Liver (tissue), 9 donors: ENCODE data around the gene CHKB. TPM values are rescaled to one million over a fixed set of nuclear protein-coding genes. Genes with fewer than 3 reads are reported as not detected.

Experiments used
- DNase-seq: peaks from one replicate; pipeline ENCODE4 v3.0.0-alpha.2; 2017; ENCODE audit warnings: low spot score
- H3K27ac ChIP-seq, 2 donors: one replicate each; pipeline ENCODE4 v1.7.0; 2013; ENCODE audit warnings: inconsistent platforms in 2 of 2, low read length in 2 of 2, control low read depth in 1 of 2, low read depth in 1 of 2, mild to moderate bottlenecking in 1 of 2
- H3K27me3 ChIP-seq, 4 donors: one replicate each; pipeline versions ENCODE4 v1.6.1 to v1.7.0; 2013; ENCODE audit warnings: low read length in 3 of 4, inconsistent platforms in 1 of 4, mild to moderate bottlenecking in 1 of 4, moderate library complexity in 1 of 4; ENCODE audit not compliant: control insufficient read depth in 4 of 4, insufficient read depth in 4 of 4
- H3K36me3 ChIP-seq, 4 donors: one replicate each; pipeline versions ENCODE4 v1.6.1 to v1.7.0; 2013; ENCODE audit warnings: low read length in 3 of 4, mild to moderate bottlenecking in 3 of 4, low read depth in 1 of 4, moderate library complexity in 1 of 4; ENCODE audit not compliant: control insufficient read depth in 4 of 4, insufficient read depth in 3 of 4
- H3K4me1 ChIP-seq, 4 donors: one replicate each; pipeline versions ENCODE4 v1.6.1 to v1.7.0; 2013; ENCODE audit warnings: low read length in 3 of 4, mild to moderate bottlenecking in 3 of 4, moderate library complexity in 1 of 4; ENCODE audit not compliant: control insufficient read depth in 4 of 4, insufficient read depth in 4 of 4
- H3K4me3 ChIP-seq, 3 donors: one replicate each; pipeline versions ENCODE4 v1.6.1 to v1.7.0; 2013; ENCODE audit warnings: low read length in 3 of 3, control low read depth in 1 of 3, low read depth in 1 of 3, mild to moderate bottlenecking in 1 of 3
- H3K9ac ChIP-seq, 2 donors: one replicate each; pipeline ENCODE4 v1.7.0; 2013; ENCODE audit warnings: low read length in 2 of 2, mild to moderate bottlenecking in 2 of 2, moderate library complexity in 2 of 2, control low read depth in 1 of 2, low read depth in 1 of 2
- H3K9me3 ChIP-seq, 4 donors: one replicate each; pipeline versions ENCODE4 v1.6.1 to v1.7.0; 2013; ENCODE audit warnings: low read length in 3 of 4; ENCODE audit not compliant: control insufficient read depth in 4 of 4
- EGR1 ChIP-seq, 2 donors: IDR thresholded peaks; 2 replicates each; pipeline ENCODE4 v1.6.1; 2016 to 2018; ENCODE audit warnings: antibody characterized with exemption in 2 of 2, low read depth in 2 of 2
- FOXA1 ChIP-seq: IDR thresholded peaks from 2 replicates; pipeline ENCODE4 v1.6.1; 2016; ENCODE audit warnings: antibody characterized with exemption
- FOXA2 ChIP-seq: IDR thresholded peaks from 2 replicates; pipeline ENCODE4 v1.6.1; 2016; ENCODE audit warnings: antibody characterized with exemption
- GABPA ChIP-seq, 2 donors: IDR thresholded peaks in 1 of 2; conservative IDR thresholded peaks in 1 of 2; 2 replicates each; pipeline ENCODE4 v1.6.1; 2016; ENCODE audit warnings: antibody characterized with exemption in 2 of 2, mild to moderate bottlenecking in 1 of 2, moderate library complexity in 1 of 2
- HNF4A ChIP-seq, 2 donors: conservative IDR thresholded peaks; 2 replicates each; pipeline ENCODE4 v1.6.1; 2016; ENCODE audit warnings: antibody characterized with exemption in 2 of 2, mild to moderate bottlenecking in 2 of 2
- HNF4G ChIP-seq: IDR thresholded peaks from 2 replicates; pipeline ENCODE4 v1.6.1; 2016; ENCODE audit warnings: antibody characterized with exemption
- JUND ChIP-seq, 2 donors: IDR thresholded peaks; 2 replicates each; pipeline ENCODE4 v1.6.1; 2016; ENCODE audit warnings: antibody characterized with exemption in 2 of 2
- NR2F2 ChIP-seq: IDR thresholded peaks from 2 replicates; pipeline ENCODE4 v1.6.1; 2016; ENCODE audit warnings: antibody characterized with exemption
- RAD21 ChIP-seq, 2 donors: IDR thresholded peaks; 2 replicates each; pipeline ENCODE4 v1.6.1; 2016; ENCODE audit warnings: antibody characterized with exemption in 2 of 2, mild to moderate bottlenecking in 2 of 2
- RXRA ChIP-seq, 2 donors: IDR thresholded peaks; 2 replicates each; pipeline ENCODE4 v1.6.1; 2017 to 2018; ENCODE audit warnings: antibody characterized with exemption in 2 of 2, mild to moderate bottlenecking in 1 of 2
- TAF1 ChIP-seq: conservative IDR thresholded peaks from 2 replicates; pipeline ENCODE4 v1.6.1; 2016; ENCODE audit warnings: antibody characterized with exemption, mild to moderate bottlenecking
- WGBS: extraction: QIAGEN DNeasy Blood & Tissue Kit; methylation state at CpG from one replicate; pipeline ENCODE4 v1.1.7; 2013; 5-methylcytosine and 5-hydroxymethylcytosine counted together
- polyA plus RNA-seq, 2 donors: library from polyadenylated mRNA; stranded (reverse) in 1 of 2; unstranded in 1 of 2; fragments of 200-250 nt in 1 of 2; fragments of >200 nt in 1 of 2; fragmentation: Nextera tagmentation in 1 of 2; extraction: Ambion mirVana in 1 of 2; gene quantifications; one replicate each; pipeline versions ENCODE4 v1.2.1 to v1.2.3, GENCODE V29; 2013 to 2015
- total RNA-seq, 2 donors: library from RNA; depleted of rRNA; stranded (reverse); fragments of >200 nt; gene quantifications; one replicate each; pipeline ENCODE4 v1.2.3, GENCODE V29; 2014
- TF ChIP-seq, protein P1 (sequence below): IDR thresholded peaks from 2 replicates; pipeline ENCODE4 v1.6.1; 2016; ENCODE audit warnings: antibody characterized with exemption
- TF ChIP-seq, protein P2 (sequence below): fragments of 150-350 bp; IDR thresholded peaks from 2 replicates; pipeline ENCODE4 v1.5.1; 2017; ENCODE audit warnings: improper control_type of control experiment, low read depth, low read length; ENCODE audit not compliant: missing input control
- donor health status: healthy.
- donor health status: healthy.
- donor health status: healthy.
- donor health status: healthy.
- donor health status: healthy.

Gene CHKB
- total and polyA plus RNA-seq, 4 donors, result 17.9 to 24.2 (median 20.6) TPM

DNA sequence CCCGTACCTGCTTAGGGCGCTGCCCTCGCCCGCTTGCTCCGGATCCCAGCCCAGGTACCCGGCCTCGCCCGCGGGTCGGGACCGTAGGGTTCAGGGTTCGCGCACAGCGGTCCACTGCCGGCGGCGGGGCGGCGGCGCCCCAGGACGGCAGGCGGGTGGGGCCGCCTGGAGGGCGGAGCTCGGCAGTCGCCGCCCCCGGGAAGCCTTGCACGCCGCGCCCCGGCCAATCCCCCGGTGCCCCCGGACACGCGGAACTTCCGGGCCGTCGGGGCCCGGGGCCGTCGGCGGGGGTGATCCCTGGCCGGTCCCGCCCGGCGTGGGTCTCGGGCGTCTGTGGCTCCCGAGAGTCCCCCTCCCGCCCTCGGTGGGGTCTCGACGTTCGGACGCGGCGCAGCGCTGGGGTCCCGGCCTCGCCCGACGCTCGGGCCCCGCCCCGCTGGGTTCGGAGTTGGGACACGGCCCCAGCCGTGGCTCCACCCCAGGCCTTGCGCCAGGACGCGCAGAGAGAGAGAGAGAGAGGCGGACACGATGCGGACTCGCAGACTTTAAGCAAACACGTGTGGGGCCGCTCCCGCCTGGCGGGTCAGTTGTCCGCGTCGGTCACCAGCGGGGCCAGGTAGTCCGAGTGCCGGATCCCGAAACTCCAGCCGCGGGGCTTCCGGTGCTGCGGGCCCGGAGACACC, 52.6 kb downstream of the CHKB start, which contains the start of gene TYMP:
Gene TYMP, minus strand, starts transcription at position 116 of the 683 bp plus-strand sequence. CDS start 303 bp downstream, outside the sequence.
- peak; percentile 71 for DNase-seq
- no peaks in the 10 kb centered on the region for H3K9me3 ChIP-seq
- TF ChIP-seq RXRA (IDR thresholded peaks at IDR 0.05), result peak in 1 of 2 donors; percentile 50
- peak in 1 of 2 donors; percentile 3 for TF ChIP-seq EGR1 (IDR thresholded peaks at IDR 0.05; ENCODE audit: low read depth in 2 of 2)
- TF ChIP-seq, protein P1, sequence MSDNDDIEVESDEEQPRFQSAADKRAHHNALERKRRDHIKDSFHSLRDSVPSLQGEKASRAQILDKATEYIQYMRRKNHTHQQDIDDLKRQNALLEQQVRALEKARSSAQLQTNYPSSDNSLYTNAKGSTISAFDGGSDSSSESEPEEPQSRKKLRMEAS, result peak; percentile 55
- TF ChIP-seq HNF4G, result no peak
- no peak for TF ChIP-seq GABPA (IDR thresholded peaks at IDR 0.05 in 1 of 2, conservative IDR thresholded peaks at IDR 0.05 in 1 of 2)
- TF ChIP-seq NR2F2, result no peak
- TF ChIP-seq FOXA2, result no peak
- TF ChIP-seq HNF4A (conservative IDR thresholded peaks at IDR 0.05), result no peak
- no peak for TF ChIP-seq RAD21 (IDR thresholded peaks at IDR 0.05)
- TF ChIP-seq, protein P2, sequence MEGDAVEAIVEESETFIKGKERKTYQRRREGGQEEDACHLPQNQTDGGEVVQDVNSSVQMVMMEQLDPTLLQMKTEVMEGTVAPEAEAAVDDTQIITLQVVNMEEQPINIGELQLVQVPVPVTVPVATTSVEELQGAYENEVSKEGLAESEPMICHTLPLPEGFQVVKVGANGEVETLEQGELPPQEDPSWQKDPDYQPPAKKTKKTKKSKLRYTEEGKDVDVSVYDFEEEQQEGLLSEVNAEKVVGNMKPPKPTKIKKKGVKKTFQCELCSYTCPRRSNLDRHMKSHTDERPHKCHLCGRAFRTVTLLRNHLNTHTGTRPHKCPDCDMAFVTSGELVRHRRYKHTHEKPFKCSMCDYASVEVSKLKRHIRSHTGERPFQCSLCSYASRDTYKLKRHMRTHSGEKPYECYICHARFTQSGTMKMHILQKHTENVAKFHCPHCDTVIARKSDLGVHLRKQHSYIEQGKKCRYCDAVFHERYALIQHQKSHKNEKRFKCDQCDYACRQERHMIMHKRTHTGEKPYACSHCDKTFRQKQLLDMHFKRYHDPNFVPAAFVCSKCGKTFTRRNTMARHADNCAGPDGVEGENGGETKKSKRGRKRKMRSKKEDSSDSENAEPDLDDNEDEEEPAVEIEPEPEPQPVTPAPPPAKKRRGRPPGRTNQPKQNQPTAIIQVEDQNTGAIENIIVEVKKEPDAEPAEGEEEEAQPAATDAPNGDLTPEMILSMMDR, result no peak
- H3K27ac ChIP-seq, result peak within 1 kb of the TSS; percentile 92 to 98
- under 1% methylated on average over 92 of the region's 92 CpGs for WGBS
- peaks cover 4 to 45% (median 24%) of the 10 kb centered on the region in 4 donors for H3K4me1 ChIP-seq
- no peaks in the 10 kb centered on the region for H3K27me3 ChIP-seq
- peak within 1 kb of the TSS; percentile 71 to 76 for H3K9ac ChIP-seq
- no peaks in the 10 kb centered on the region for H3K36me3 ChIP-seq
- peak within 1 kb of the TSS; percentile 62 to 93 (median 90) for H3K4me3 ChIP-seq

DNA sequence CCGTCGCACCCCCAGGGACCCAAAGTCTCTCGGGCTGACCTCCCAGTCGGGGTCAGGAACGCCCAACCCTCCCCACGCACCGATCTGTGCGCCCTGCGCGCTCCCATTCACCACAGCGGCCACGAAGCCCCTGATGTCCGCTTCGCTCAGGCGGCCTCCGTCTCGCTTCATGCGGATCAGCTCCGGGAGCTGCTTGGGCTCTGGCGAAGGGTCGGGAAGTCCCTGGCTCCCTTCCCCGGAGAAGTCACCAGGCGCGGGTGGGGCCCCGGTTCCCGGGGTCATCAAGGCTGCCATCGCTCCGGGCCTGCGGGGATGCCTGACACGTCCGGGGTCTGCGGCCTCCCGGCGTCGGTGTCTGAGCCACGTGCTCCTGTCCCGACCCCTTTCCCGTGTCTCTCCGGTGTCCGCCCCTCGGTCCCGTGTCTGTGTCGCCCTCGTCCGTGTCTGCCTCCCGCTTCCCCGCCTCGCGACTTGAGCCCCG, 53.2 kb downstream of the CHKB start:
- 22% methylated on average over 50 of the region's 50 CpGs for WGBS
- no peak for DNase-seq

More for the DNA sequence above, 53.2 kb downstream of the CHKB start:
- peaks cover 6 to 51% (median 27%) of the 10 kb centered on the region in 4 donors for H3K4me1 ChIP-seq
- H3K9ac ChIP-seq, result peak overlapping the region in 1 of 2 donors; percentile 76
- H3K4me3 ChIP-seq, result peak overlapping the region; percentile 48 to 93 (median 64)
- TF ChIP-seq JUND (IDR thresholded peaks at IDR 0.05), result no peak
- no peak for TF ChIP-seq RAD21 (IDR thresholded peaks at IDR 0.05)
- TF ChIP-seq HNF4G, result no peak
- TF ChIP-seq, protein P1, result no peak
- TF ChIP-seq RXRA (IDR thresholded peaks at IDR 0.05), result no peak
- TF ChIP-seq FOXA1, result no peak
- TF ChIP-seq GABPA (IDR thresholded peaks at IDR 0.05 in 1 of 2, conservative IDR thresholded peaks at IDR 0.05 in 1 of 2), result no peak
- no peak for TF ChIP-seq NR2F2
- TF ChIP-seq, protein P2, result no peak
- no peak for TF ChIP-seq TAF1
- H3K9me3 ChIP-seq, result no peaks in the 10 kb centered on the region
- no peaks in the 10 kb centered on the region for H3K27me3 ChIP-seq
- no peaks in the 10 kb centered on the region for H3K36me3 ChIP-seq
- H3K27ac ChIP-seq, result peak overlapping the region; percentile 92 to 98

Other genes starting within 250 kb of the CHKB start
- gene PPP6R2, start 239.5 kb downstream of the CHKB start, total RNA-seq, result 100 to 1,000 TPM in 1 of 2 donors, 10 to 100 TPM in 1; 51.7 to 117 TPM
- 10 to 100 TPM; 28.8 to 42.6 TPM for gene PPP6R2, start 239.5 kb downstream of the CHKB start, polyA plus RNA-seq
- gene SBF1, start 107.8 kb downstream of the CHKB start, total RNA-seq, result 10 to 100 TPM; 21.8 to 37.6 TPM
- 10 to 100 TPM in 1 of 2 donors, 1 to 10 TPM in 1; 8.3 to 11.0 TPM for gene SBF1, start 107.8 kb downstream of the CHKB start, polyA plus RNA-seq
- 1 to 10 TPM in 1 of 2 donors, under 1 TPM in 1; 0.79 to 1.8 TPM for gene ADM2, start 101.3 kb downstream of the CHKB start, total RNA-seq
- 1 to 10 TPM in 1 of 2 donors, under 1 TPM in 1; 0.89 to 2.8 TPM for gene ADM2, start 101.3 kb downstream of the CHKB start, polyA plus RNA-seq
- gene MIOX, start 96.0 kb downstream of the CHKB start, total RNA-seq, result not detected
- gene MIOX, start 96.0 kb downstream of the CHKB start, polyA plus RNA-seq, result not detected
- gene LMF2, start 75.1 kb downstream of the CHKB start, total RNA-seq, result 10 to 100 TPM; 24.0 to 27.9 TPM
- gene LMF2, start 75.1 kb downstream of the CHKB start, polyA plus RNA-seq, result 10 to 100 TPM; 16.7 to 35.6 TPM
- gene NCAPH2, start 74.6 kb downstream of the CHKB start, total RNA-seq, result 10 to 100 TPM; 15.2 to 30.8 TPM
- 10 to 100 TPM; 12.0 to 12.5 TPM for gene NCAPH2, start 74.6 kb downstream of the CHKB start, polyA plus RNA-seq
- 1 to 10 TPM; 1.4 to 1.7 TPM for gene SCO2, start 57.3 kb downstream of the CHKB start, total RNA-seq
- gene SCO2, start 57.3 kb downstream of the CHKB start, polyA plus RNA-seq, result 1 to 10 TPM; 1.9 to 2.9 TPM
- gene TYMP, start 52.8 kb downstream of the CHKB start, total RNA-seq, result 100 to 1,000 TPM in 1 of 2 donors, 10 to 100 TPM in 1; 41.2 to 109 TPM
- 10 to 100 TPM; 34.0 to 89.8 TPM for gene TYMP, start 52.8 kb downstream of the CHKB start, polyA plus RNA-seq
- gene KLHDC7B, start 37.0 kb downstream of the CHKB start, total RNA-seq, result under 1 TPM in 1 of 2 donors, not detected in 1; 0.08 TPM
- gene KLHDC7B, start 37.0 kb downstream of the CHKB start, polyA plus RNA-seq, result under 1 TPM; 0.08 to 0.16 TPM
- gene SYCE3, start 19.9 kb downstream of the CHKB start, total RNA-seq, result 1 to 10 TPM in 1 of 2 donors, not detected in 1; 2.2 TPM
- gene SYCE3, start 19.9 kb downstream of the CHKB start, polyA plus RNA-seq, result under 1 TPM in 1 of 2 donors, not detected in 1; 0.45 TPM
- gene CPT1B, start 4.4 kb downstream of the CHKB start, total RNA-seq, result 10 to 100 TPM in 1 of 2 donors, 1 to 10 TPM in 1; 3.0 to 13.6 TPM
- gene CPT1B, start 4.4 kb downstream of the CHKB start, polyA plus RNA-seq, result 1 to 10 TPM; 4.0 to 5.7 TPM
- gene MAPK8IP2, start 17.9 kb upstream of the CHKB start, total RNA-seq, result under 1 TPM; 0.09 to 0.17 TPM
- under 1 TPM; 0.04 to 0.37 TPM for gene MAPK8IP2, start 17.9 kb upstream of the CHKB start, polyA plus RNA-seq
- gene ARSA, start 45.3 kb upstream of the CHKB start, total RNA-seq, result 10 to 100 TPM in 1 of 2 donors, 1 to 10 TPM in 1; 6.8 to 11.4 TPM
- gene ARSA, start 45.3 kb upstream of the CHKB start, polyA plus RNA-seq, result 10 to 100 TPM; 20.3 to 28.0 TPM
- gene SHANK3, start 90.0 kb upstream of the CHKB start, total RNA-seq, result 1 to 10 TPM; 5.1 to 10.0 TPM
- 1 to 10 TPM; 1.1 to 6.4 TPM for gene SHANK3, start 90.0 kb upstream of the CHKB start, polyA plus RNA-seq
- gene ACR, start 155.4 kb upstream of the CHKB start, total RNA-seq, result under 1 TPM; 0.09 to 0.17 TPM
- gene ACR, start 155.4 kb upstream of the CHKB start, polyA plus RNA-seq, result under 1 TPM; 0.07 to 0.14 TPM
- gene RABL2B, start 200.8 kb upstream of the CHKB start, total RNA-seq, result 1 to 10 TPM; 4.2 to 4.5 TPM
- 1 to 10 TPM; 6.5 to 6.7 TPM for gene RABL2B, start 200.8 kb upstream of the CHKB start, polyA plus RNA-seq